HL-60 (cell line): ENCODE measurements around the gene MIER1.
A peak's percentile ranks its signal among the peaks of the same experiment; 100 is the strongest.

ENCODE experiments used
- DNase-seq, 2 experiments: peaks; one replicate each; pipeline ENCODE4 v3.0.0-alpha.2; 2010 to 2020; ENCODE audit warnings: low read depth in 1 of 2, low spot score in 1 of 2
- H3K27ac ChIP-seq: fragments of 250-450 bp; sonication (Bioruptor Pico); replicated peaks from 2 replicates; pipeline ENCODE4 v1.5.1; 2020; ENCODE audit warnings: mild to moderate bottlenecking, moderate library complexity
- H3K27me3 ChIP-seq: fragments of 250-450 bp; sonication (Bioruptor Pico); 2 replicates; pipeline ENCODE4 v1.5.1; 2021; ENCODE audit warnings: mild to moderate bottlenecking, moderate library complexity; ENCODE audit not compliant: insufficient read depth, poor library complexity, severe bottlenecking
- H3K4me3 ChIP-seq: replicated peaks from 2 replicates; pipeline ENCODE4 v1.5.1; 2011; ENCODE audit warnings: mild to moderate bottlenecking, control low read depth, low read length; ENCODE audit not compliant: insufficient read depth
- GABPA ChIP-seq: IDR thresholded peaks from 2 replicates; pipeline ENCODE4 v1.6.1; 2012; ENCODE audit warnings: low read depth
- POLR2AphosphoS5 ChIP-seq: IDR thresholded peaks from 2 replicates; pipeline ENCODE4 v1.6.1; 2012; ENCODE audit warnings: low read depth
- SPI1 ChIP-seq: IDR thresholded peaks from 2 replicates; pipeline ENCODE4 v1.6.1; 2012; ENCODE audit warnings: low read depth, mild to moderate bottlenecking, borderline replicate concordance
- TF ChIP-seq, protein P1 (sequence below): IDR thresholded peaks from 2 replicates; pipeline ENCODE4 v1.6.1; 2012; ENCODE audit warnings: low read depth; ENCODE audit not compliant: insufficient replicate concordance
- TF ChIP-seq, protein P2 (sequence below): IDR thresholded peaks from one replicate; pipeline ENCODE4 v1.5.1; 2011; ENCODE audit warnings: low read length, control low read depth, inconsistent platforms; ENCODE audit not compliant: insufficient read depth

MIER1 gene

DNA sequence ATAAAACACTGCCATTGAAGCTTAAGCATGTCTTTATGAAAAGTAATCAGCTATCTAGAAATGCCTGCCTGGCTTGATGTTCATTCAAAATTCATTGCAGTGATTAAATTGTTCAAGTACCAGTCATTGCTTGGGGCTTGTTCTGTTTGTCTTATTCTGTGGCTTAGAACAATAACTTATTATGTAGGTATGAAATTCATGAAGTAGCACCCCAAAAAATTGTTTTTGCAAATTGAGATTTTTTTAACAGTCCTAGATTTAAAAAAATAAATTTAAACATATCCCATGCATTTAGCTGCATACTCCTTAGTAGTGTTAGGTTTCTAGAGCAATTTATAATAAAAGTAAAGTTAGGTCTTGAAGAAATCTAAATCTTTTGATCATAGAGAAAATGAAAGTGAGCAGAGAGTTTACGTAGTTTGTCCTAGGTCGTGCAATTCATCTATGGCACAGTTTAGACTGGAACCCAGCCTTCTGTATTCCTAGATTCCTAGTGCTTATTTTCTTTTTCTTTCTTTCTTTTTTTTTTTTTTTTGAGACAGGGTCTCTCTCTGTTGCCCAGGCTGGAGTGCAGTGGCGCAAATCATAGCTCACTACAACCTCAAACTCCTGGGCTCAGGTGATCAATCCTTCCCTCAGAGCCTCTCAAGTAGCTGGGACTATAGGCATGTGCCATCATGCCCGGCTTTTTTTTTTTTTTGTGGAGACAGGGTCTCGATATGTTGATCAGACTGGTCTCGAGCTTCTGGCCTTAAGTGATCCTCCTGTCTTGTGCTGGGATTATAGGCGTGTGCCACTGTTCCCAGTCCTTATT lies 9.3 kb downstream of the MIER1 start:
- no peak for TF ChIP-seq SPI1
- TF ChIP-seq, protein P1, sequence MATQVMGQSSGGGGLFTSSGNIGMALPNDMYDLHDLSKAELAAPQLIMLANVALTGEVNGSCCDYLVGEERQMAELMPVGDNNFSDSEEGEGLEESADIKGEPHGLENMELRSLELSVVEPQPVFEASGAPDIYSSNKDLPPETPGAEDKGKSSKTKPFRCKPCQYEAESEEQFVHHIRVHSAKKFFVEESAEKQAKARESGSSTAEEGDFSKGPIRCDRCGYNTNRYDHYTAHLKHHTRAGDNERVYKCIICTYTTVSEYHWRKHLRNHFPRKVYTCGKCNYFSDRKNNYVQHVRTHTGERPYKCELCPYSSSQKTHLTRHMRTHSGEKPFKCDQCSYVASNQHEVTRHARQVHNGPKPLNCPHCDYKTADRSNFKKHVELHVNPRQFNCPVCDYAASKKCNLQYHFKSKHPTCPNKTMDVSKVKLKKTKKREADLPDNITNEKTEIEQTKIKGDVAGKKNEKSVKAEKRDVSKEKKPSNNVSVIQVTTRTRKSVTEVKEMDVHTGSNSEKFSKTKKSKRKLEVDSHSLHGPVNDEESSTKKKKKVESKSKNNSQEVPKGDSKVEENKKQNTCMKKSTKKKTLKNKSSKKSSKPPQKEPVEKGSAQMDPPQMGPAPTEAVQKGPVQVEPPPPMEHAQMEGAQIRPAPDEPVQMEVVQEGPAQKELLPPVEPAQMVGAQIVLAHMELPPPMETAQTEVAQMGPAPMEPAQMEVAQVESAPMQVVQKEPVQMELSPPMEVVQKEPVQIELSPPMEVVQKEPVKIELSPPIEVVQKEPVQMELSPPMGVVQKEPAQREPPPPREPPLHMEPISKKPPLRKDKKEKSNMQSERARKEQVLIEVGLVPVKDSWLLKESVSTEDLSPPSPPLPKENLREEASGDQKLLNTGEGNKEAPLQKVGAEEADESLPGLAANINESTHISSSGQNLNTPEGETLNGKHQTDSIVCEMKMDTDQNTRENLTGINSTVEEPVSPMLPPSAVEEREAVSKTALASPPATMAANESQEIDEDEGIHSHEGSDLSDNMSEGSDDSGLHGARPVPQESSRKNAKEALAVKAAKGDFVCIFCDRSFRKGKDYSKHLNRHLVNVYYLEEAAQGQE = no peak
- TF ChIP-seq POLR2AphosphoS5 = no peak
- TF ChIP-seq, protein P2, sequence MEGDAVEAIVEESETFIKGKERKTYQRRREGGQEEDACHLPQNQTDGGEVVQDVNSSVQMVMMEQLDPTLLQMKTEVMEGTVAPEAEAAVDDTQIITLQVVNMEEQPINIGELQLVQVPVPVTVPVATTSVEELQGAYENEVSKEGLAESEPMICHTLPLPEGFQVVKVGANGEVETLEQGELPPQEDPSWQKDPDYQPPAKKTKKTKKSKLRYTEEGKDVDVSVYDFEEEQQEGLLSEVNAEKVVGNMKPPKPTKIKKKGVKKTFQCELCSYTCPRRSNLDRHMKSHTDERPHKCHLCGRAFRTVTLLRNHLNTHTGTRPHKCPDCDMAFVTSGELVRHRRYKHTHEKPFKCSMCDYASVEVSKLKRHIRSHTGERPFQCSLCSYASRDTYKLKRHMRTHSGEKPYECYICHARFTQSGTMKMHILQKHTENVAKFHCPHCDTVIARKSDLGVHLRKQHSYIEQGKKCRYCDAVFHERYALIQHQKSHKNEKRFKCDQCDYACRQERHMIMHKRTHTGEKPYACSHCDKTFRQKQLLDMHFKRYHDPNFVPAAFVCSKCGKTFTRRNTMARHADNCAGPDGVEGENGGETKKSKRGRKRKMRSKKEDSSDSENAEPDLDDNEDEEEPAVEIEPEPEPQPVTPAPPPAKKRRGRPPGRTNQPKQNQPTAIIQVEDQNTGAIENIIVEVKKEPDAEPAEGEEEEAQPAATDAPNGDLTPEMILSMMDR = no peak
- no peak for TF ChIP-seq GABPA
- Histone ChIP-seq H3K4me3 (peak overlapping the region; percentile 20), H3K27ac (peak overlapping the region; percentile 19), H3K27me3 (no peaks in the 10 kb centered on the region)
- no peak for DNase-seq

DNA sequence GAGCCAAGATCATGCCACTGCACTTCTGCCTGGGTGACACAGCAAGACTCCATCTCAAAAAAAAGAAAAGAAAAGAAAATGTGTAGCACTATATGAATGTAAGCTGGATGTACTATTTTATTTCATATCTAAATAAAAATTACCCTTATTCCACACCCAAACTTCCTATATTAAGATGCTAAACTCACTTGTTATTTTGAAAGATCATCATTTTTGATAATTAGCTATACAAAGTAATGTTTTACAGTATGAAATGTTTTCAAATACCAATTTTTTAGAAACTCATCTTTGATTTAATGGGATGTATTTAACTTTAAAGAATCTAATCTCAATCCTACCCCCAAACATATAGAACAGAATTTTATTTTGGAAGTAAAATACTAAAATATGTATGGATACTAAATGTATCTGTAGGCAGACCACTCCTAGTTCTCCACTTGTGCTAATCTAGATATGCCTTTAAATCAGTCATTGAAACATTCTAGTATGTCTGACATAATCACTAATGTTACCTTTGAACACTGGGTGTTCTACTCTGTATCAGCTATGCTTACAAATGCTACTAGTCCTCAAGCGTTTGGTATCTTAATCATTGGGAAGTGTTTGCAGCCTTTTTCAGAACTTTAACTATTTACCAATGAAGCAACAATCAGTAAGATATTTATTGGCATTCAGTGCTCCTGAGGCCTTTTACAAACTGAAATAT lies 12.9 kb downstream of the MIER1 start:
- H3K27ac ChIP-seq = no peak overlapping the region
- TF ChIP-seq POLR2AphosphoS5 (no peak), SPI1 (no peak), GABPA (no peak)
- TF ChIP-seq, protein P2 = no peak
- TF ChIP-seq, protein P1 = no peak
- H3K4me3 ChIP-seq = no peak overlapping the region
- DNase-seq = no peak
- H3K27me3 ChIP-seq = no peaks in the 10 kb centered on the region

DNA sequence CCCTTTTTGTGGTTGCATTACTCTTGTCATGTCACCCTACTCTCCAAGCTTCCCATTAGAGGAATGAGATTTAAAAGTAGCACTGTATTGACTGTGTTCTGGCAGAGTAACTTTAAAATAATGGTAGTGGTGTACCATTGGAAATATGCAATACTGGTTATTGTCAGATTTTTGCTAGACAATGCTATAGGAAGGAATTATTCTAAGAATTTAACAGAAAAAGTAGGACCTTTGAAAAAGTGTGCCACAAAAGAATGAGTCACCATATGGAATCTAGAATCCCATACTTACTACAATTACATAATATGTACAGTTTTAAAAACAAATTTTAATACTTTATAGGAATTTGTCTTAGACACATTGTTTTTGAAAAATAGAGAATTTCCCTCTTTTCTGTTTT lies 13.8 kb downstream of the MIER1 start:
- Histone ChIP-seq H3K4me3 (no peak overlapping the region), H3K27ac (no peak overlapping the region), H3K27me3 (no peaks in the 10 kb centered on the region)
- peak; percentile 10 to 47 for DNase-seq
- TF ChIP-seq, protein P1 = no peak
